Ramos (cell line): ENCODE data around the gene RAD51B.

ENCODE experiments used
- in situ Hi-C: fragments of 300-500 bp; cut with MboI; formaldehyde crosslinking; loops from one replicate; pipeline ENCODE4 v1.14.3; 2022; ENCODE audit warnings: low sequenced_read_pairs; ENCODE audit not compliant: unreplicated experiment

Gene RAD51B

GRCh38 chr14:68512088-68512487 lies 692.5 kb downstream of the RAD51B start:
- in situ Hi-C loops: no loop called here

- in situ Hi-C loops: no loop called here
Observed at GRCh38 chr14:68513137-68513536, 693.6 kb downstream of the RAD51B start.

GRCh38 chr14:68513838-68514607 lies 694.4 kb downstream of the RAD51B start:
- in situ Hi-C loops: no loop called here

GRCh38 chr14:68514608-68515194 lies 695.1 kb downstream of the RAD51B start:
- in situ Hi-C loops: no loop called here

GRCh38 chr14:68516342-68516741 lies 696.8 kb downstream of the RAD51B start:
- in situ Hi-C loops: no loop called here

- in situ Hi-C loops: no loop called here
Observed at GRCh38 chr14:68518166-68518565, 698.6 kb downstream of the RAD51B start.

GRCh38 chr14:68518761-68519670 lies 699.4 kb downstream of the RAD51B start:
- in situ Hi-C loops: no loop called here

- in situ Hi-C loops: no loop called here
Observed at GRCh38 chr14:68519671-68520187, 700.1 kb downstream of the RAD51B start.

GRCh38 chr14:68520637-68521556 lies 701.3 kb downstream of the RAD51B start:
- in situ Hi-C loops: no loop called here

GRCh38 chr14:68521557-68521901 lies 702.0 kb downstream of the RAD51B start:
- in situ Hi-C loops: no loop called here

GRCh38 chr14:68521961-68522509 lies 702.5 kb downstream of the RAD51B start:
- in situ Hi-C loops: no loop called here

- in situ Hi-C loops: no loop called here
Observed at GRCh38 chr14:68522510-68523325, 703.1 kb downstream of the RAD51B start.

- in situ Hi-C loops: no loop called here
Observed at GRCh38 chr14:68523326-68523610, 703.7 kb downstream of the RAD51B start.

- in situ Hi-C loops: no loop called here
Observed at GRCh38 chr14:68523989-68524725, 704.6 kb downstream of the RAD51B start.

- in situ Hi-C loops: no loop called here
Observed at GRCh38 chr14:68525516-68525915, 705.9 kb downstream of the RAD51B start.

- in situ Hi-C loops: no loop called here
Observed at GRCh38 chr14:68526512-68527091, 707.0 kb downstream of the RAD51B start.

- in situ Hi-C loops: no loop called here
Observed at GRCh38 chr14:68527329-68527851, 707.8 kb downstream of the RAD51B start.
